ENCODE results near the gene FAM83G. TPM values are rescaled to one million over a fixed set of nuclear protein-coding genes. Genes with fewer than 3 reads are reported as not detected.

FAM83G gene
- total and polyA plus RNA-seq, 2 experiments from 2014 or later = 7.6 to 44.5 TPM

DNA sequence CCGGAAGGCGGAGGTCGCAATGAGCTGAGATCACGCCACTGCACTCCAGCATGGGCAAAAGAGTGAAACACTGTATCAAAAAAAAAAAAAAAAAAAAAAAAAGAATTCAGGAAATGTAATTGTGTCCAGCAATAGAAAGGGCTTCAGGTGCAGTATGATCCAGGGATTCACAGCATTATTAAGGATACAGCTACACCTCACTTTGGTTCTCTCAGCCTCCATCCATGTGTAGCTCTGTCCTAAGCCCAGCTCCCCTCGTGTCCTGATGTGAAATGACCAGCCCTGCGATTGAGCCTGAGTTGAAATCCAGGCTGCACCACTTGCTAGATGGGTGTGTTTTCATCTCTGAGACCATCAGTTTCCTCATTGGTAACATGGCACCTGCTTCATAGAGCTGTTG, 49.6 kb downstream of the FAM83G start (continued):
- TF ChIP-seq ZNF462 (CRISPR knock-in tag; IDR thresholded peaks at IDR 0.05) = no peak
- no peak for TF ChIP-seq EZH2phosphoT487 (IDR thresholded peaks at IDR 0.05; ENCODE audit: unreplicated experiment)
- no peak for TF ChIP-seq NANOG (IDR thresholded peaks at IDR 0.05; ENCODE audit: borderline replicate concordance)
- no peak for TF ChIP-seq ZNF331 (CRISPR knock-in tag; IDR thresholded peaks at IDR 0.05; ENCODE audit: low read depth)

DNA sequence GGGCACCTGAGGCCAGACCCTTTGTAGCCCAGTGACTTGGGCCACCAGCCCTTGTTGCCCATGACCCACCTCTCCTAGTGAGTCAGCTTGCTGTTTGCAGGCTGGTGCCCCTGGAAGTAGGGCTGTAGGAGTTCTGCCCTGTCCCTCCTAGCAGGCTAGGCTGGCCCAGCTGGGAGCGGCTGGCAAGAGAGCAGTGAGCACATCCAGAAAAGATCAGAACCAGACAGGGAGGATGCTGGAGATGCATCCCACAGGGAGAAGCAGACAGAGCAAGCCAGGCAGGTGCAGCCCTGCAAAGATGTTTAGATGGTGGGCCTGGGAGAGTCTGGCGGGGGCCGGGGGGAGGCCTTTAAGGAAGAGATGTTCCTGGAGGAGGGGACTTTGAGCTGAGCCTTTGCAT, 50.2 kb downstream of the FAM83G start:
- H3K27me3 Mint-ChIP-seq (ENCODE audit: insufficient read depth, low read depth, poor library complexity) = peaks cover 9% of the 10 kb centered on the region
- Histone ChIP-seq H3K27ac (ENCODE audit: low read depth) (no peak overlapping the region), H3K4me3 (no peak overlapping the region), H3K4me1 (ENCODE audit: insufficient read depth) (no peaks in the 10 kb centered on the region), H3K36me3 (ENCODE audit: insufficient read depth) (no peaks in the 10 kb centered on the region), H3K4me2 (no peak overlapping the region), H3K79me2 (replicated peaks; ENCODE audit: insufficient read depth) (no peaks in the 10 kb centered on the region), H2AFZ (no peak overlapping the region), H3F3A (replicated peaks; ENCODE audit: low read depth) (no peaks in the 10 kb centered on the region), H4K20me1 (replicated peaks; ENCODE audit: insufficient read depth) (no peaks in the 10 kb centered on the region), H3K27me3 (ENCODE audit: insufficient read depth) (no peaks in the 10 kb centered on the region), H3K9me2 (ENCODE audit: insufficient read depth) (no peaks in the 10 kb centered on the region)
- no peaks in the 10 kb centered on the region for H3K4me1 Mint-ChIP-seq
- no peaks in the 10 kb centered on the region for H3K9me3 Mint-ChIP-seq
- DNase-seq (ENCODE audit: low spot score) (no peak), ATAC-seq (no peak)
- no peaks in the 10 kb centered on the region for H3K36me3 Mint-ChIP-seq (ENCODE audit: low read depth)
- no peak overlapping the region for H3K4me3 Mint-ChIP-seq
- no peak overlapping the region for H3K27ac Mint-ChIP-seq
- TF ChIP-seq STAT1 (IDR thresholded peaks at IDR 0.05; ENCODE audit: unreplicated experiment) (no peak), CREB1 (CRISPR knock-in tag; IDR thresholded peaks at IDR 0.05; ENCODE audit: low read depth) (no peak), ZNF331 (CRISPR knock-in tag; IDR thresholded peaks at IDR 0.05; ENCODE audit: low read depth) (no peak), JUNB (IDR thresholded peaks at IDR 0.05; ENCODE audit: unreplicated experiment) (no peak), POLR2AphosphoS5 (IDR thresholded peaks at IDR 0.05; ENCODE audit: low read depth) (no peak), NANOG (IDR thresholded peaks at IDR 0.05; ENCODE audit: borderline replicate concordance) (no peak), ZNF114 (CRISPR knock-in tag; IDR thresholded peaks at IDR 0.05) (no peak)
- TF ChIP-seq, protein P1, sequence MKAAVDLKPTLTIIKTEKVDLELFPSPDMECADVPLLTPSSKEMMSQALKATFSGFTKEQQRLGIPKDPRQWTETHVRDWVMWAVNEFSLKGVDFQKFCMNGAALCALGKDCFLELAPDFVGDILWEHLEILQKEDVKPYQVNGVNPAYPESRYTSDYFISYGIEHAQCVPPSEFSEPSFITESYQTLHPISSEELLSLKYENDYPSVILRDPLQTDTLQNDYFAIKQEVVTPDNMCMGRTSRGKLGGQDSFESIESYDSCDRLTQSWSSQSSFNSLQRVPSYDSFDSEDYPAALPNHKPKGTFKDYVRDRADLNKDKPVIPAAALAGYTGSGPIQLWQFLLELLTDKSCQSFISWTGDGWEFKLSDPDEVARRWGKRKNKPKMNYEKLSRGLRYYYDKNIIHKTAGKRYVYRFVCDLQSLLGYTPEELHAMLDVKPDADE (IDR thresholded peaks at IDR 0.05) = no peak
- TF ChIP-seq, protein P2, sequence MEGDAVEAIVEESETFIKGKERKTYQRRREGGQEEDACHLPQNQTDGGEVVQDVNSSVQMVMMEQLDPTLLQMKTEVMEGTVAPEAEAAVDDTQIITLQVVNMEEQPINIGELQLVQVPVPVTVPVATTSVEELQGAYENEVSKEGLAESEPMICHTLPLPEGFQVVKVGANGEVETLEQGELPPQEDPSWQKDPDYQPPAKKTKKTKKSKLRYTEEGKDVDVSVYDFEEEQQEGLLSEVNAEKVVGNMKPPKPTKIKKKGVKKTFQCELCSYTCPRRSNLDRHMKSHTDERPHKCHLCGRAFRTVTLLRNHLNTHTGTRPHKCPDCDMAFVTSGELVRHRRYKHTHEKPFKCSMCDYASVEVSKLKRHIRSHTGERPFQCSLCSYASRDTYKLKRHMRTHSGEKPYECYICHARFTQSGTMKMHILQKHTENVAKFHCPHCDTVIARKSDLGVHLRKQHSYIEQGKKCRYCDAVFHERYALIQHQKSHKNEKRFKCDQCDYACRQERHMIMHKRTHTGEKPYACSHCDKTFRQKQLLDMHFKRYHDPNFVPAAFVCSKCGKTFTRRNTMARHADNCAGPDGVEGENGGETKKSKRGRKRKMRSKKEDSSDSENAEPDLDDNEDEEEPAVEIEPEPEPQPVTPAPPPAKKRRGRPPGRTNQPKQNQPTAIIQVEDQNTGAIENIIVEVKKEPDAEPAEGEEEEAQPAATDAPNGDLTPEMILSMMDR (conservative IDR thresholded peaks at IDR 0.05; ENCODE audit: low read depth in 2 of 2) = no peak
- TF ChIP-seq, protein P3, sequence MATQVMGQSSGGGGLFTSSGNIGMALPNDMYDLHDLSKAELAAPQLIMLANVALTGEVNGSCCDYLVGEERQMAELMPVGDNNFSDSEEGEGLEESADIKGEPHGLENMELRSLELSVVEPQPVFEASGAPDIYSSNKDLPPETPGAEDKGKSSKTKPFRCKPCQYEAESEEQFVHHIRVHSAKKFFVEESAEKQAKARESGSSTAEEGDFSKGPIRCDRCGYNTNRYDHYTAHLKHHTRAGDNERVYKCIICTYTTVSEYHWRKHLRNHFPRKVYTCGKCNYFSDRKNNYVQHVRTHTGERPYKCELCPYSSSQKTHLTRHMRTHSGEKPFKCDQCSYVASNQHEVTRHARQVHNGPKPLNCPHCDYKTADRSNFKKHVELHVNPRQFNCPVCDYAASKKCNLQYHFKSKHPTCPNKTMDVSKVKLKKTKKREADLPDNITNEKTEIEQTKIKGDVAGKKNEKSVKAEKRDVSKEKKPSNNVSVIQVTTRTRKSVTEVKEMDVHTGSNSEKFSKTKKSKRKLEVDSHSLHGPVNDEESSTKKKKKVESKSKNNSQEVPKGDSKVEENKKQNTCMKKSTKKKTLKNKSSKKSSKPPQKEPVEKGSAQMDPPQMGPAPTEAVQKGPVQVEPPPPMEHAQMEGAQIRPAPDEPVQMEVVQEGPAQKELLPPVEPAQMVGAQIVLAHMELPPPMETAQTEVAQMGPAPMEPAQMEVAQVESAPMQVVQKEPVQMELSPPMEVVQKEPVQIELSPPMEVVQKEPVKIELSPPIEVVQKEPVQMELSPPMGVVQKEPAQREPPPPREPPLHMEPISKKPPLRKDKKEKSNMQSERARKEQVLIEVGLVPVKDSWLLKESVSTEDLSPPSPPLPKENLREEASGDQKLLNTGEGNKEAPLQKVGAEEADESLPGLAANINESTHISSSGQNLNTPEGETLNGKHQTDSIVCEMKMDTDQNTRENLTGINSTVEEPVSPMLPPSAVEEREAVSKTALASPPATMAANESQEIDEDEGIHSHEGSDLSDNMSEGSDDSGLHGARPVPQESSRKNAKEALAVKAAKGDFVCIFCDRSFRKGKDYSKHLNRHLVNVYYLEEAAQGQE (IDR thresholded peaks at IDR 0.05; ENCODE audit: unreplicated experiment) = no peak
